Transverse colon (tissue), 4 donors: ENCODE data around the gene DESI1. TPM values are rescaled to one million over a fixed set of nuclear protein-coding genes. Genes with fewer than 3 reads are reported as not detected.

Source experiments
- DNase-seq: peaks from one replicate; pipeline ENCODE4 v3.0.0-alpha.2; 2019
- H3K27ac ChIP-seq, 4 donors: fragments of 200-600 bp; sonication (generic); 2 replicates each; pipeline ENCODE4 v1.5.1; 2016 to 2018; ENCODE audit warnings: inconsistent platforms in 4 of 4
- H3K27me3 ChIP-seq: fragments of 200-600 bp; sonication (generic); 2 replicates; pipeline ENCODE4 v1.5.1; 2017; ENCODE audit warnings: inconsistent platforms
- H3K36me3 ChIP-seq, 4 donors: fragments of 200-600 bp; sonication (generic); 2 replicates each; pipeline ENCODE4 v1.5.1; 2017 to 2019; ENCODE audit warnings: inconsistent platforms in 4 of 4
- H3K4me1 ChIP-seq, 4 donors: fragments of 200-600 bp; sonication (generic); 2 replicates each; pipeline ENCODE4 v1.5.1; 2017 to 2020; ENCODE audit warnings: inconsistent platforms in 4 of 4
- H3K4me3 ChIP-seq, 4 donors: fragments of 200-600 bp; sonication (generic); 1 replicate in 1 of 4; 2 replicates in 3 of 4; pipeline versions ENCODE4 v1.5.1 to v1.6.1; 2017 to 2019; ENCODE audit warnings: inconsistent platforms in 4 of 4
- H3K9me3 ChIP-seq, 2 donors: fragments of 200-600 bp; sonication (generic); 2 replicates each; pipeline ENCODE4 v1.5.1; 2017 to 2019; ENCODE audit warnings: inconsistent platforms in 2 of 2
- EP300 ChIP-seq: sonication (generic); formaldehyde crosslinking; IDR thresholded peaks from one replicate; pipeline ENCODE4 v1.6.1; 2017; ENCODE audit warnings: antibody characterized with exemption, low read depth
- POLR2A ChIP-seq: fragments of 450-650 bp; IDR thresholded peaks from one replicate; pipeline ENCODE4 v1.6.1; 2016; ENCODE audit warnings: antibody characterized with exemption, mild to moderate bottlenecking, moderate library complexity
- POLR2AphosphoS5 ChIP-seq, 3 donors: sonication (generic); formaldehyde crosslinking; IDR thresholded peaks; one replicate each; pipeline ENCODE4 v1.6.1; 2016; ENCODE audit warnings: antibody characterized with exemption in 3 of 3
- WGBS, 2 donors: methylation state at CpG; one replicate each; pipeline ENCODE4 v1.1.5; 2018; ENCODE audit warnings: low coverage in 1 of 2; 5-methylcytosine and 5-hydroxymethylcytosine counted together
- in situ Hi-C, 4 donors: fragments of 200-750 bp; cut with MboI; loops; one replicate each; pipeline versions ENCODE4 v1.15.0 to v1.15.1; 2017; ENCODE audit warnings: low sequenced_read_pairs in 3 of 4, low pct_ligation_motif_present in 1 of 4, low pct_unique_long_range_greater_than_20kb in 1 of 4
- intact Hi-C: fragments of 100-400 bp; cut with DNase I; formaldehyde crosslinking; loops from one replicate; pipeline ENCODE4 v1.15.1; 2023; ENCODE audit warnings: low total_unique reads
- total RNA-seq, 4 donors: library from RNA; depleted of rRNA; stranded (reverse); fragments of >200 nt; gene quantifications; one replicate each; pipeline ENCODE4 v1.1.0, GENCODE V29; 2016
- TF ChIP-seq, protein P1 (sequence below), 5 experiments: fragments of 200-600 bp in 3 of 5; fragments of 450-650 bp in 2 of 5; sonication (generic) in 3 of 5; IDR thresholded peaks; 1 replicate in 2 of 5; 2 replicates in 3 of 5; pipeline ENCODE4 v1.5.1; 2016 to 2017; ENCODE audit warnings: antibody characterized with exemption in 5 of 5, inconsistent platforms in 3 of 5, mild to moderate bottlenecking in 2 of 5, moderate library complexity in 1 of 5

The DESI1 gene
- total RNA-seq, 4 donors from 2014 or later, result 13.5 to 27.6 (median 16.8) TPM

- no peak overlapping the region for H3K27ac ChIP-seq
- H3K4me1 ChIP-seq, result peaks cover 0 to 8% (median 0%) of the 10 kb centered on the region in 4 donors
- no peak for TF ChIP-seq EP300
- TF ChIP-seq, protein P1, sequence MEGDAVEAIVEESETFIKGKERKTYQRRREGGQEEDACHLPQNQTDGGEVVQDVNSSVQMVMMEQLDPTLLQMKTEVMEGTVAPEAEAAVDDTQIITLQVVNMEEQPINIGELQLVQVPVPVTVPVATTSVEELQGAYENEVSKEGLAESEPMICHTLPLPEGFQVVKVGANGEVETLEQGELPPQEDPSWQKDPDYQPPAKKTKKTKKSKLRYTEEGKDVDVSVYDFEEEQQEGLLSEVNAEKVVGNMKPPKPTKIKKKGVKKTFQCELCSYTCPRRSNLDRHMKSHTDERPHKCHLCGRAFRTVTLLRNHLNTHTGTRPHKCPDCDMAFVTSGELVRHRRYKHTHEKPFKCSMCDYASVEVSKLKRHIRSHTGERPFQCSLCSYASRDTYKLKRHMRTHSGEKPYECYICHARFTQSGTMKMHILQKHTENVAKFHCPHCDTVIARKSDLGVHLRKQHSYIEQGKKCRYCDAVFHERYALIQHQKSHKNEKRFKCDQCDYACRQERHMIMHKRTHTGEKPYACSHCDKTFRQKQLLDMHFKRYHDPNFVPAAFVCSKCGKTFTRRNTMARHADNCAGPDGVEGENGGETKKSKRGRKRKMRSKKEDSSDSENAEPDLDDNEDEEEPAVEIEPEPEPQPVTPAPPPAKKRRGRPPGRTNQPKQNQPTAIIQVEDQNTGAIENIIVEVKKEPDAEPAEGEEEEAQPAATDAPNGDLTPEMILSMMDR (IDR thresholded peaks at IDR 0.05), result no peak
- TF ChIP-seq POLR2AphosphoS5 (IDR thresholded peaks at IDR 0.05), result no peak
- TF ChIP-seq POLR2A, result no peak
- peaks cover 0 to 23% (median 8%) of the 10 kb centered on the region in 4 donors for H3K36me3 ChIP-seq
- H3K27me3 ChIP-seq, result no peaks in the 10 kb centered on the region
- in situ Hi-C loops, result no loop called here
- DNase-seq, result no peak
- H3K9me3 ChIP-seq, result no peaks in the 10 kb centered on the region
- 70 to 83% methylated on average over 6 to 8 of the region's 8 CpGs for WGBS, 2 donors
- intact Hi-C loops, result no loop called here
- H3K4me3 ChIP-seq, result no peak overlapping the region
Measured at GRCh38 chr22:41582694-41583093, 38.1 kb downstream of the DESI1 start.

- WGBS, 2 donors, result 89% methylated on average over 6 of the region's 6 CpGs; no CpG with 5 or more reads in 1 of the 2 donors
- intact Hi-C loops, result no loop called here
- peaks cover 0 to 22% (median 8%) of the 10 kb centered on the region in 4 donors for H3K36me3 ChIP-seq
- DNase-seq, result no peak
- H3K9me3 ChIP-seq, result no peaks in the 10 kb centered on the region
- TF ChIP-seq POLR2AphosphoS5 (IDR thresholded peaks at IDR 0.05), result no peak
- TF ChIP-seq, protein P1 (IDR thresholded peaks at IDR 0.05), result no peak
- no peak for TF ChIP-seq EP300
- no peak for TF ChIP-seq POLR2A
- H3K27ac ChIP-seq, result no peak overlapping the region
- H3K27me3 ChIP-seq, result no peaks in the 10 kb centered on the region
- peaks cover 0 to under 1% (median 0%) of the 10 kb centered on the region in 4 donors for H3K4me1 ChIP-seq
- H3K4me3 ChIP-seq, result no peak overlapping the region
- in situ Hi-C loops, result no loop called here
Measured at GRCh38 chr22:41579997-41580355, 40.9 kb downstream of the DESI1 start.

- no peaks in the 10 kb centered on the region for H3K9me3 ChIP-seq
- no peak for DNase-seq
- H3K27me3 ChIP-seq, result no peaks in the 10 kb centered on the region
- no peak overlapping the region for H3K27ac ChIP-seq
- 96% methylated on average over 12 of the region's 12 CpGs; no CpG with 5 or more reads in 1 of the 2 donors for WGBS, 2 donors
- H3K4me1 ChIP-seq, result peaks cover 0 to 3% (median 0%) of the 10 kb centered on the region in 4 donors
- no peak overlapping the region for H3K4me3 ChIP-seq
- TF ChIP-seq EP300, result no peak
- TF ChIP-seq POLR2A, result no peak
- TF ChIP-seq, protein P1 (IDR thresholded peaks at IDR 0.05), result no peak
- no peak for TF ChIP-seq POLR2AphosphoS5 (IDR thresholded peaks at IDR 0.05)
- in situ Hi-C loops (no loop called here), intact Hi-C loops (no loop called here)
- H3K36me3 ChIP-seq, result peaks cover 0 to 18% (median 8%) of the 10 kb centered on the region in 4 donors
Measured at GRCh38 chr22:41579297-41579996, 41.4 kb downstream of the DESI1 start.

- no peaks in the 10 kb centered on the region for H3K27me3 ChIP-seq
- intact Hi-C loops, result no loop called here
- no peak overlapping the region for H3K27ac ChIP-seq
- peaks cover 0 to 3% (median 0%) of the 10 kb centered on the region in 4 donors for H3K4me1 ChIP-seq
- no peaks in the 10 kb centered on the region for H3K9me3 ChIP-seq
- TF ChIP-seq POLR2A (no peak), POLR2AphosphoS5 (IDR thresholded peaks at IDR 0.05) (no peak), EP300 (no peak)
- TF ChIP-seq, protein P1 (IDR thresholded peaks at IDR 0.05), result no peak
- DNase-seq, result no peak
- WGBS, 2 donors, result 92% methylated on average over 9 of the region's 9 CpGs; no CpG with 5 or more reads in 1 of the 2 donors
- peaks cover 0 to 15% (median 8%) of the 10 kb centered on the region in 4 donors for H3K36me3 ChIP-seq
- in situ Hi-C loops, result no loop called here
- no peak overlapping the region for H3K4me3 ChIP-seq
Measured at GRCh38 chr22:41578818-41579217, 42.0 kb downstream of the DESI1 start.
